Activated CD4-positive, alpha-beta T cell treated with anti-CD3 and anti-CD28 coated beads for 24 hours (primary cell): ENCODE measurements around the gene PLEKHH2.
"Not testable (repeated sequence)": the region's sequence is repeated elsewhere in the genome, so short reads cannot be mapped to it uniquely, and the experiment has no call there.

ENCODE experiments used
- DNase-seq, 2 donors: peaks; one replicate each; pipeline ENCODE4 v3.0.0-alpha.2; 2020; ENCODE audit warnings: low read depth in 2 of 2

The PLEKHH2 gene

DNA sequence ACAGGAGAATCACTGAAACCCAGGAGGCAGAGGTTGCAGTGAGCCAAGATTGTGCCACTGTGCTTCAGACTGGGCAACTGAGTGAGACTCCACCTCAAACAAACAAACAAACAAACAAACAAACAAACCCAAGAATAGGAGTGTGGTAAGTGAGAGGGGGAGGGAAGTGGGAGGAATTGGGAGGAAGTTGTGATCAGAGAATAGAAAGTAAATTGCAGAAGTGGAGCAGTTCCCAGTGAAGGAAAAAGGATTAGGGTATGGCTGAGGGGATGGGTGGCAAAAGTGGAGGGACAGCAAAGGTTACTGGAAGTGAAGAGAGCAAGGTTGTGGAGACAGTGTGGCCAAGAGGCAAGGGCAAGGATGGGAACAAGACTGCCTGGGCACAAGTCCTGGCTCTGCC lies 80.3 kb downstream of the PLEKHH2 start:
- DNase-seq: no peak

DNA sequence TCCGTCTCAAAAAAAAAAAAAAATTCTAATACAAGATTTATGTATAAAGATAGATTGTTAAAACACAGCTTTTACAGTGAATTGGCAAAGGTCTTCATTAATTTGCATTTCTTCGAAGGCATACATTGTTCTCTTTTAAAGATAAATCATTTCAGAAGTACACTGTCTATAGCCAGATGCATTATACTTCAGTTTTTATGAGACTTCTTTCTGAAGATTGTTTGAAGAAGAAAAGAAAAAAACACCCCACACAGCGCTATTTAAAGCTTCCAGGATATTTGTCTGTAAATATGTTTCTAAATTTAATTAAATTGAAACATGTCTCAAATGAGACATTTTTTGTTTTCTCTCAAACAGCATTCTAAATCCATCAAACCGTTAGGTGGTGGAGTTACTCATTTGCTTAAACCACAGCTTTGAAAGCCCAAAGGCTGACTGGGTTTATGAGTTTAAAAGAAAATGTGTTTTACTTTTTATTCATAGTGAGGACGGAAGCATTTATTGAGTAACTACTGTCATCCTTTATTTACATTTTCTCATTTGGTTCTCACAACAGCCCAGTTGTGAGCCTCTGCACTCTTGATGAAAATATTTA lies 81.6 kb downstream of the PLEKHH2 start:
- no peak for DNase-seq

DNA sequence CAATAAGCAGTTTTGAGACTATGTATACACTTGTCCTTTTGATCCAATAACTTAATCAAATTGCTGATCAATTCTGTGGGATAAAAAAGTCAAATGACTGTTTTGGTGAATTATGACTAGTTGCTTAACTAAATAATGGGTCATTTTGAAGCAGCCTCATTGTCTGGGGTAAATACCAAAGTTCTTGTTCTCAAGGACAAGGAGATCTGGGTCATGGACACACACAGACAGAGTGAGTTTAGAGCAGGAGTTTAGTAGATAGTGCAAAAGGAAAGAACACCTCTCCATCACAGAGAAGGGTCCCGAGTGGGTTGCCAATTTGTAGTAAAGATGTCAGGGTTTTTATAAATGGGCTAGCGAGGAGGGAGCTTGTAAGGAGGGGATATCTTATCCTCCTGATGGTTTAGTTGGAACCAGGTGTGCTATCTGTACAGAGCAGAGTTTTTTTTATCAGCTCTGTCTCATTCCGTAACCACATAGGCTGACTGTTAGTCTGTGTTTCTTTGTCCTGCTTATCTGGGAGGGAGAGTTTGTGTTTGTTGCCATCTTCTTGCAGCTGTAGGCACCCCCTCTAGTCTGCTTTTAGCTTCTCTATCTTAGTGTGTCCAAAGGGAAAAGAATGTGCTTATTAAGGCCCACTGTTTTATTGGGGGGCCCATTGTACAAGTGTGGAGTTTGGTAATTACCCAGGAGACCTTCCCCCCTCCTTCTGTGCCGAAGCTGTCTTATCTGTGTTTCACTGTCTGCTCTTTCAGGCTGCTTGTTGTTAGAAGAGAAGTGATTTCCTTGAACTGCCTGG lies 87.9 kb downstream of the PLEKHH2 start:
- DNase-seq: no peak

DNA sequence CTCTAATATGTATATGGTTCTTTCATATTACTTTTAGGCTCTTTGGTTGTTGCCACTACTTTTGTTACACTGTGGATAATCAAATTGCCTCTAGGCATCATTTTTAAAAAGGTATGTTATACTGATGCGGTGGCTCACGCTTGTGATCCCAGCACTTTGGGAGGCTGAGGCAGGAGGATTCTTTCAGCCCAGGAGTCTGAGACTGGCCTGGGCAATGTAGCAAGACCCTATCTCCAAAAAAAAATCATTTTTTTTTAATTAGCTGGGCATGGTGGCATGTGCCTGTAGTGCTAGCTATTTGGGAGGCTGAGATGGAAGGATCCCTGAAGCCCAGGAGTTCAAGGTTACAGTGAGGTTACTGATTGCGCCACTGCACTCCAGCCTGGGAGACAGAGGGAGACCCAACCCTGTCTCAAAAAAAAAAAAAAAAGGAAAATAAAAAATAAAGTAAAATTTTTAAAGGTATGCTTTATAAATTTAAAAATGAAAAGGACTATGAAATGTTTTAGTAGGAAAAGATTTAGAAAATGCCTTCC lies 88.7 kb downstream of the PLEKHH2 start:
- no peak for DNase-seq

DNA sequence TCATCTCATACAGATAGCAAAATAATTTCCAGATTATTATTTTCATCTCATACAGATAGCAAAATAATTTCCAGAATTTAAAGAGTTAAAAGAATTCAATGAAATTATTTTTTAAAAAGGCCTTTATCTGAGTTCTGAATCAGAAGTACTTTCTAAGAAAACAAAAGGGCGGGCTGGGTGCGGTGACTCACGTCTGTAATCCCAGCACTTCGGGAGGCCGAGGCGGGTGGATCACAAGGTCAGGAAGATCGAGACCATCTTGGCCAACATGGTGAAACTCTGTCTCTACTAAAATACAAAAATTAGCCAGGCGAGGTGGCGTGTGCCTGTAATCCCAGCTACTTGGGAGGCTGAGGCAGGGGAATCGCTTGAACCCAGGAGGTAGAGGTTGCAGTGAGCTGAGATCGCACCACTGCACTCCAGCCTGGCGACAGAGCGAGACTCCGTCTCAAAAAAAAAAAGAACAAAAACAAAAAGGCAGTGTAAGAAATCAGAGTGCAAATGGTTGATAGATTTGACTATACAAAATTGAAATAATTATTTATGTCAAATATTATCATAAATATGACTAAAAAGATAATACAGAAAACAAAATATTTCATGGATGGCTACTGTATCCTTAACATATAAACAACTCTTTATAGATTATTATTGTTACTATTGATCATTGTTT lies 90.0 kb downstream of the PLEKHH2 start:
- DNase-seq: not testable (repeated sequence)

DNA sequence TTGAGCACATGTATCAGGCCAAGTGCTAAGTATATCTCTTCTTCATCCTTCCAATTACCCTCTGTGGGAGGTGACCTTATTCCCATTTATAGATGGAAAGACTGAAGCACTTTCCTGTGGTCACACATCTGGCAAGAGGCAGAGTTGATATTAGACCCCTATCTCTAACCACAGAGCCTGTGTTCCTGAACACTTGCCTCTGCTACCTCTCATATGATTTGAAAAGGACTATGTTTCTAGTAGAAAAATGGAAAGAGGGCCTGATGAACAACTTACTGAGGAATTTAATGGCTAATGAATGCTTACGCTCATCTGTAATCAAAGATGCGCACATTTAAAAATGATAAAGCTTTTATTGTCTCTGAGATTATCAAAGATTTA lies 90.6 kb downstream of the PLEKHH2 start:
- no peak for DNase-seq

DNA sequence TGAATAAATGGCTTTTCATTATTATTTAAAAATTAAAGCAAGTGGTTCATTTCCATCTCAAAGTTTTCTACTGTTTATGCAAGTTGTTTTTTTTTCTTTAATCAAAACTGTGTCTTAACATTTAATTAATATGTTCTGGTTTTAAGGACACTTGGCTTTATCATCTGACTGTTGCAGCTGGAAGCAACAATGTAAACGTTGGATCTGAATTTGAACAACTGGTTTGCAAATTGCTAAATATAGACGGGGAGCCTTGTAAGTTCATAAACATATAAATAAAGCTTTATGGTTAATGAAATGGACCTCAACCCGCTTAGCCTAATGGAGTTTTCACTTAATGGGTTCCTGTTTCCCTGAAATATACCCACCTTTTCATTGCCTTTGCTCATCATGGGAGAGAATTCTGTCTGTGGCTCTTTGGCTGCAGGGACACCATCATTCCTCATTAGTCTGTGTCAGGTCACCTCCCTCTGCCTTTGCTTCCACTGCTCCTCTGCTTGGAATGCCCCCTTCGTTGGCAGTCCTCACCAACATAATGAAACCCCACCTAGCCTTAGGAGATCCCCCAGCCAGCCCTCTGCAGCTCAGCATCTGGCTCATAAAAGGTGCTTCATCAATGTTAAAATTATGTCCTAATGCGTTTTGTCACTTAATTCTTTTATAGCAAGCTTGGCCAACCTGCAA lies 92.6 kb downstream of the PLEKHH2 start:
- no peak for DNase-seq

DNA sequence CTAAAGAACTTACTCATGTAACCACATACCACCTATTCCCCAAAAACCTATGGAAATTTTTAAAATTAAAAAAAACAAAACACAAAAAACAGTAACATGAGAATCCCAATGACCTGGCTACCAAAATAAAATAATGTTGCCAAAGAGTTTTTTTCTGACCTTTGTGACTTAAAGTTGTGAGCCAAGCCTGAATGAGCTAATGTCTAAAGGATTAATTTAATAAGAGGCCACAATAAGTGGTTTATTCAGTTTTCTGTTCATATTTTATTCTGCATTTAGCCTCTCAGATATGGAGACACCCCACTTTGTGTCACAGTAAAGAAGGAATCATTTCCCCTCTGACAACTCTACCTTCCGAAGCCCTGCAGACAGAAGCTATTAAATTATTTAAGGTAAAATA lies 94.2 kb downstream of the PLEKHH2 start:
- no peak for DNase-seq

DNA sequence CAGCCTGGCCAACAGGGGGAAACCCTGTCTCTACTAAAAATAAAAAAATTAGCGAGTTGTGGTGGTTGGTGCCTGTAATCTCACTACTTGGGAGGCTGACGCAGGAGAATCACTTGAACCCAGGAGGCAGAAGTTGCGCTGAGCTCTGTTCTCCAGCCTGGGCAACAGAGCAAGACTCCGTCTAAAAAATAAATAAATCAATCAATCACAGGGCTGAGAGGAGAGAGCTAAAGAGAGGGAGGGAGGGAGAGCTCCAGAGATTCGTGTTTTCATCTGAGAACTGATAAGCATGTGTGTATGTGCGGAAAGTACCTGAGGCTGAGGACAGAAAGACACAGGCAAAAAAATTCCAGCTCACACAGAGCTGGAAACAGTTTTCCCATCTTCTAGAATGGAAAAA lies 99.6 kb downstream of the PLEKHH2 start:
- DNase-seq: no peak

DNA sequence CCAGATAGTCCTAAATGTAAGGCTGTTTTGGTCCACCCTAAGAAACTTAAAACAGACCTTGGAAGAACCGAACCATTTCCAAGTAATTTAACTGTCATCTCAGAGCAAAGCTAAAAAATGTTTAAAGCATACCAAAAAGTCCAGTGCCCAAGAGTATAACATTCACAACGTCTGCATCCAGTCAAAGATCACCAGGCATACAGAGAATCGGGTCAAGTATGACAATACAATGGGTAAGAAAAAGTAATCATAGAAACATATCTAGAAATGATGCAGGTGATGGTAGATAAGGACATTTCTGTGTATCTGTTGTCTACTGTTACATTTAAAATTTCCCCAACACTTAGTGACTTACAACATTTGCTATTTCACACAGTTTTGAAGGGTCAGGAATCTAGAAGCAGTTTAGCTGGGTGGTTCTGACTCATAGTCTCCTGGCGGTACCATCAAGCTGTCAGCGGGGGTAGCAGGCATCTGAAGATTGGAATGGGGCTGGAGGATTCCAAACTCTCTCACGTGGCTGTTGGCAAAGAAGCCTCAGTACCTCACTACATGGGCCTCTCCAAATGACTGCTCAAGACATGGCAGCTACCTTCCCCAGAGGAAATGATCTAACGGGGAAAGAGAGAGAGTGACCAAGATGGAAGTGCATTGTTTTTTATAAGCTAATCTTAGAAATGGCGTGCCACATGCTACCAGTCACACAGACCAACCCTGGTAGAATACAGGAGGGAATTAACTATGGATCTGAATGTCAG lies 100.2 kb downstream of the PLEKHH2 start:
- DNase-seq: no peak

DNA sequence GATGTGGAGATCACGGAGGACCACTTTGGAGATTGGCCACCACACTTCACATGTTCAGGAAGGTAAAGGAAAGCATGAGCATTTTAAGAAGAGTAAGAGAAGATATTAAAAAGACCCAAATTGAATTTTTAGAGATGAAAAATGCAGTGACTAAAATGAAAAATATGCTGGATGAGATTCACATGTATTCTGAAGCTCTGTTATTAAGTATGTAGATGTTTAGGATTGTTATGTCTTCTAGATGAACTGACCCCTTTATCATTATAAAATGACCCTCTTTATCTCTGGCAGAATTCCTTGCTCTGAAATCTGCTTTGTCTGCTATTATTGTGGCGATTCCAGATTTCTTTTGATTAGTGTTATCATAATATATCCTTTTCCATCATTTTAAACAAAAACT lies 100.8 kb downstream of the PLEKHH2 start:
- no peak for DNase-seq

DNA sequence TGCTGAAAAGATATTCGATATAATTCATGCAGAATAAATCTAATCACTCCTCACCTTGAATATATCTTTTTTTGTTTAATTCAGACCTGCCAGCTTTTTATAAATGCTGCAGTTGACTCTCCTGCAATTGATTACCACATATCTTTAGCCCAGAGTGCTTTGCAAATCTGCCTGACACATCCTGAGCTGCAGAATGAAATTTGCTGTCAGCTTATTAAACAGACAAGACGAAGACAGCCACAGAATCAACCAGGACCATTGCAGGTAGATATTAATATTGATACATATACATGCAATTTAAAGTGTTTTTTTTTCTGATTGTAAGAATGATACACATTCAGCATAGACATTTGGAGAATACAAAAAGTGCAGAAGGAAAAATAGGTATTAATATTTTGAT lies 101.2 kb downstream of the PLEKHH2 start:
- DNase-seq: no peak

DNA sequence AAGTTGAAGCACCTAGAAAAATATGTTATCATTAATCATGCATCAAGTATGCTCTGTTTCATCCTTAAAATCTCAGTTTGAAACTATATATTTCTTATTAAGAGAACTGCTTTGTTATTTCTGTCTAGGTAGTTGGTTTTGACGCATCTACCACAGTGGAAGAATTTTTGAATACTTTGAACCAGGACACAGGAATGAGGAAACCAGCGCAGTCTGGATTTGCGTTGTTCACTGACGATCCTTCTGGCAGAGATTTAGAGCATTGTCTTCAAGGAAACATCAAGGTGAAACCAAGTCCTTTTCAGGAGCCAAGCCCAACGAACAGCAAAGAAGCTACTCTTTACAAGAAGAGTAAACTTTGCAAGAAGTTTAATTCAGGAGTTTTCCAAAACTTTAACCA lies 106.6 kb downstream of the PLEKHH2 start:
- no peak for DNase-seq

DNA sequence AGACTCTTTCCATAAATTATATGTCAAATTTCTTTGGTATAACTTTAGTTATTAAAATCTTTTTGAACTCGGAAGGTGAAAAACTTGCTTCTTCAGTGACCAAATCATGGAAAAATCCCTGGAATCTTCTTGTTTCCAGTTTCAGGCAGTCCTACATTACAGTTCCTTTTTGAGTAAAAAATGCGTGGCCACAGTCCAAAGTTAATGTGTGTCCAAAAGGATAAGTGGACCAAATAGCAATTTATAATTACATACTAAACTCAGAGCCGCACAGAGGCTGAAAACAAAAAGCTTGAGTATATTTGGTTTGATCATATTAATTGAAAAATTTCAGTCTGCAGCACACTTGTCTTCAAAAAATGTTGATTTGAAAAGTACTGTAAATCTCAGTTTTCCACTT lies 108.4 kb downstream of the PLEKHH2 start:
- DNase-seq: no peak

DNA sequence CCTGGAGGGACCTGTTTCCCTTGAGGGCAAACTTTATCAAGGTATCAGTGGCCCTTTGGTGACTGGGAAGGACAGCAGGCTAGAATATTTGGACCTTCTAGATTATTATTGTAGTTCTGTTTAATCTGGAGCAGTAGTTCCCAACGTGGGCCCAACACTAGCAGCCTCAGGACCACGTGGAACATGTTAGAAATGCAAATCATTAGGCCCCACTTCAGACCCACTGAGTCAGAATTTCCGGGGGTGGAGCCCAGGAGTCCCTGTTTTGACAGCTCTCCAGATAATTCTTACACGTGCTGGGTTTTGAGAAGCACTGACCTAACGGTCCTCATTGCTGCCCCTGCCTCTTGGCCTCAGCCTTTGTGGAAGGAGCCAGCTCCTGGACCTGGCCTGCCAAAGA lies 111.3 kb downstream of the PLEKHH2 start:
- DNase-seq: peak; percentile 3 to 13

DNA sequence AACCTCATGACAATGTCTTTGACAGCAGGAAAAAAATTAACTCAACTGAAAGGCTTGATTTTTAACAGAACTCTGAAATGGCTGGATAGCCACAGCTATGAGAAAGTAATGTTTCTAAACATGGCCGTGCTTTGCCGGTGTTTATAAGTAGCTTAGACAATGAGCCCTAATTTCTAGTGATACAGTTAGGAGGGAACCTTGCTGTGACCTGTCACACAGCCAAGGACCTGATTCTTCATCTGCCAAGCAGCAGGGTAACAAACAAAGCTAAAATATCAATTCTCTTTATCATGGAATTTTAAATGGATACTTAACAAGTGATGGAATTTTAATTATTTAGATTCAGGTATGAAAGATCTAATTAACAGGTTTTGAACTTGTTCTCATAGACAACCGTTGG lies 112.5 kb downstream of the PLEKHH2 start:
- DNase-seq: no peak

DNA sequence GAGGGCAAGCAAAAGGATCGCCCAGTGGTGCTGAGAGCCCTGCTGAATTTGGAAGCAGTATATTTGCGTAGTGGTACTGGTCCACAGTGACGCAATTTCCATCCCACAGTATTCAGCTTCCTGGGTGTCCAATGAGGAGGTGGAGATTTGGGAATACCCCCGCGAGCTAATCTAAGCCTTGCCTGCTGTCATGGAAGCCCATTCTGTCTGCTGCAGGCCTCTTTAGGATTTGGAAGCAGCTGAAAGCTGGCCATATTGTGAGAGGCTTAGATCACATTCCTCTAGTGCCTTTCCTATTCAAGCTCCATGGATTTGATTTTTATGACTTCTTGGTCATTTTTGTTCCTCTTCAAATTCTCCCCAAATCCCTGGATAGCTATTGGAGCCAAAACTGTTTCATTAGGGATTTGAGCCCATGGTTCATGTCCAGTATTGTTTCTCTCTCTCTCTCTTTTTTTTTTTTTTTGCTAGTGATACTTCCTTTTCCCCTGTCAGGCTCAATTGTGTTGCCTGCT lies 114.5 kb downstream of the PLEKHH2 start:
- DNase-seq: no peak

DNA sequence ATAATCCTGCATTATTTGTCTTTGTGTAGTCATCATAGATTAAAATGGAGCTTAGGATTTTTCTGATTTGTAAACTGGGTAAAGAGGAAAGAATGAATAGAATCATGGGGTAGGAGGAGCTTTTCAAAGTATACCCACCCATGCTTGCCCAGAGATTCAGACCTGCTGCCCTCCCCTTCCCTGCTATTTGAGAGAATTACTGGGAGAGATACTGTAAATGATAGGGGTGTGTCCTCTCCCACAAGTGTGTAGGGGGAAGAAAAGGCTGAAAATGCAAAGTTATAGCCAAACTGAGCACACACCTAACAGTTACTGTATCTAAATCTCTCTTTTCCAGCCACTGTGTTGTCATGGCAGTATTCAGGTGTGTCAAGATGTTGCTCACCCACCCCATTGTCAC lies 115.2 kb downstream of the PLEKHH2 start:
- DNase-seq: no peak

DNA sequence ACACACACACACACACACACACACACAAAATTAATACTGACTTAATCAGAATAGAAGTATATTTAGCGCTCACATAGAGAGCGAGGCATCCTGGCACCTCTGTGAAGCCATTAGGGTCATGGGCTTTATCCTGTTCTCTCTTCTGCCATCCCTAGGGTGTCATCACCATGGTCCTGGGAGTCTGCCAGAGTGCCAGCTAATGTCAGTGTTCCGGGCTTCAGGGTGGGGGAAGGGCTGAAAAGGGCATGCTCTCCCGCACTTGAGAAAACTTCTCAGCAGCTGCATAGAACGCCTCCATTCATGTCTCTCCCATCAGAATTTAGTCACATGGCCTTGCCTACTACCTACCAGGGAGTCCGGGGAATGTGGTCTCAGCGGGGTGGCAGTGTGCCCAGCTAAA lies 117.1 kb downstream of the PLEKHH2 start:
- no peak for DNase-seq

DNA sequence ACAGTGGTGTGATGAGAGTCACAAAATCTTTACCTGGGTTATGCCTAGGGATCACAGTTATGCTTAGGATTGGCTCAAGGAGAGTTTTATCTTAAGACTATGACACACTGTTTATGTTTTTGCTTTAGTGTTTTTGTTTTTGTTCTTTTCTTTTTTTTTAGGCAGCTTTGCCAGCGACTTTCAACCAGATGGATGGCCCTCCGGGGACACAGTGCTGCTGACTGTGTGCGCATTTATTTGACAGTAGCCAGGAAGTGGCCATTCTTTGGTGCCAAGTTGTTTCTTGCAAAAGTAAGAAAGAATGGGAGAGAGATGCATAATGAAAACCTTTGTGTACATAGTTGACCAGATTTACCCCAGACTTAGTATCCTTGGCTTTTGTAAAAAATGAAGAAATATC lies 121.7 kb downstream of the PLEKHH2 start:
- DNase-seq: no peak

DNA sequence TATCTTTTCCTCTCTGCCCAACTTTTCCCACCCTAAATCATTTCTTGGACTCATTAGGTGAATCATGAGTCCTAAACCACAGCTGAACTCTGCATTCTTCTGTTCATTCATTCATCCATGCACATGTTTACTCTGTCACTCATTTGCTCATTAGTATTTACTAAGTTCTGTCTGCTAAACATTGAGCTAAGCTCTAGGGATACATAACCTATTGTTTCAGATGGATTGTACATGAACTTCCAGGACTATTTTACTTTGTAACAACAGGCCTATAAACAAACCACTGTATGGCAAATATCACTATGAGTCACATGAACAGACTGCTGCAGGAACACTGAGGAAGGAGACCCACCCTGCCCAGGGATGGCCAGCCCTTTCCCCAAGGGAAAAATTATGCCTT lies 122.1 kb downstream of the PLEKHH2 start:
- DNase-seq: no peak
